HUES64 (cell line): ENCODE data around the gene PGAP3.

ENCODE experiments used
- H3K27ac ChIP-seq: 2 replicates; pipeline ENCODE4 v1.7.0; 2013; ENCODE audit warnings: low read depth, low read length, inconsistent platforms
- H3K27me3 ChIP-seq: 2 replicates; pipeline ENCODE4 v1.6.1; 2013; ENCODE audit warnings: mild to moderate bottlenecking, low read length; ENCODE audit not compliant: insufficient read depth
- H3K36me3 ChIP-seq: 2 replicates; pipeline ENCODE4 v1.6.1; 2013; ENCODE audit warnings: mild to moderate bottlenecking, low read length; ENCODE audit not compliant: insufficient read depth
- H3K4me1 ChIP-seq: 2 replicates; pipeline ENCODE4 v1.6.1; 2013; ENCODE audit warnings: mild to moderate bottlenecking, low read length, moderate library complexity; ENCODE audit not compliant: insufficient read depth
- H3K4me3 ChIP-seq: 2 replicates; pipeline ENCODE4 v1.5.1; 2013; ENCODE audit warnings: mild to moderate bottlenecking, low read length, moderate library complexity
- H3K9ac ChIP-seq: 2 replicates; pipeline ENCODE4 v1.6.1; 2013; ENCODE audit warnings: mild to moderate bottlenecking, low read depth, low read length
- H3K9me3 ChIP-seq: 2 replicates; pipeline ENCODE4 v1.6.1; 2013; ENCODE audit warnings: low read depth, low read length; ENCODE audit not compliant: insufficient read depth
- WGBS: fragments of 150-250, 120-280 bp; methylation state at CpG from one replicate; pipeline ENCODE4 v1.1.7; 2013; ENCODE audit warnings: missing lambda C conversion rate; 5-methylcytosine and 5-hydroxymethylcytosine counted together

PGAP3 gene

DNA sequence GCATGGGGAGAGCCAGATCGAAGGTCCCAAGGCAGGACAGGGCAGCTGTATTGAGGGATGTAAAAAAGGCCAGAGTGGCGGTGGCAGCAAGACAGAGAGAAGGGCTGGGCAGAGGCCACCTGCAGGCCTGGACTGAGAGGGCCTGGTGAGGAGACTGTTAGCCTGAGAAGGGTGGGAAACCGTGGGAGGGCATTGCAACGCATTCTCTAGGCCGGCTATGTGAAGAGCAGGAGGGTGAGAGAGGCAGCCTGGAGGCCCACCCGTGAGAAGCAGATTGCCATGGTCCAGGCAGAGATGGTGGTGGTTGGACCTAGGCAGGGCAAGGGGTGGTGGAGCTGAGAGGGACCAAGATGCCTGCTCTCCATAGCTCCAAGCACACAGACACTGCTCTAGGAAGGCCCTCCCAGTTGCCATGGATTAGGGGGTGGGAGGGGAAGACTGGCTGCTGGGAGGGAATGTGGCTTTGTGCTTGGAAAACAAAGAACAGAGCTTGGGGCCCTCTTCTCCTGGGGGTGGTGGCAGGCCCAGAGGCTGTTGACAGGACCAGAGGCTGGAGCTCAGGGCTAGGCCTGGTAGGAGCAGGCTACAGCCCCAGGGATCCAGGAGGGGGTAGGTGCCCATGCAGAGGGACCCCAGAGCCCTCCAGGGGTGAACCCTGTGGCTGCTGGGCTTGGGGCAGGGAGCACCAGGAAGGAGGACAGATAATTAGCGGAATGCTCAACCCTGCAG is 35.1 kb downstream of the PGAP3 start:
- no peak overlapping the region for H3K4me3 ChIP-seq
- peak overlapping the region; percentile 26 for H3K9ac ChIP-seq
- no peaks in the 10 kb centered on the region for H3K36me3 ChIP-seq
- no peaks in the 10 kb centered on the region for H3K27me3 ChIP-seq
- peaks cover 23% of the 10 kb centered on the region for H3K4me1 ChIP-seq
- 40% methylated on average over 7 of the region's 7 CpGs for WGBS
- peak overlapping the region; percentile 81 for H3K27ac ChIP-seq
- H3K9me3 ChIP-seq, result no peaks in the 10 kb centered on the region

DNA sequence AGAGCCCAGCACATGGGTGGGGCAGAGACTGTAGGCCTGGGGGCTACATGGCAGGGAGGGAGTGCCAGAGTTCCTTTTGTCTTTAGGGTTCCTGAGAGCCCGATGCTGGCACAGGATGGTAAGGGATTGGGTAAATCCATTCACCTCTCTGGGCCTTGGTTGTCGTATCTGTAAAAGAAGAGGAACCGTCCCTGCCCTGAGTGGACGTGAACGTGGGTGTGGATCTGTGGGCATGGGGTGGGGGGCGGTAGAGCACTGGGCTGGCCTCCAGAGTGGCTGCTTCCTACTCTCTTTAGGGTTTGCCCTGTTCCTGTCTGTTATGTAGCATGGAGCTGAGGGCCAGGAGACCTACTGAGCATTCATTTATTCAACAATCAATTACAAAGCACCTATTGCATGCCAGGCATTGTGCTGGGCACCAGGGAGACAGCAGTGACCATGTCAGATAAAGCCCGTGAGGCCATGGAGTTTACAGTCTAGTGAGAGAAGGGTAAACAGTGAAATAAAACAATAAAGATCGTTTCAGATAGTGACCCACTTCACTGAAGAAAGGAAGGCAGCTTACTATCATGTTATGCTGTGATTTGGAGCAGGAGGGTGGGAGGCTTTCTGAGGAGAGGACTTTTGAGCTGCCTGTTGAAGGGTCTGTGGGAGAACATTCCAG is 35.8 kb downstream of the PGAP3 start:
- H3K27ac ChIP-seq, result peak overlapping the region; percentile 81; the same call in 1 of the 2 replicates
- H3K9ac ChIP-seq, result peak overlapping the region; percentile 26
- 85% methylated on average over 8 of the region's 8 CpGs for WGBS
- no peak overlapping the region for H3K4me3 ChIP-seq
- H3K36me3 ChIP-seq, result no peaks in the 10 kb centered on the region
- H3K27me3 ChIP-seq, result no peaks in the 10 kb centered on the region
- peaks cover 23% of the 10 kb centered on the region for H3K4me1 ChIP-seq
- H3K9me3 ChIP-seq, result no peaks in the 10 kb centered on the region

DNA sequence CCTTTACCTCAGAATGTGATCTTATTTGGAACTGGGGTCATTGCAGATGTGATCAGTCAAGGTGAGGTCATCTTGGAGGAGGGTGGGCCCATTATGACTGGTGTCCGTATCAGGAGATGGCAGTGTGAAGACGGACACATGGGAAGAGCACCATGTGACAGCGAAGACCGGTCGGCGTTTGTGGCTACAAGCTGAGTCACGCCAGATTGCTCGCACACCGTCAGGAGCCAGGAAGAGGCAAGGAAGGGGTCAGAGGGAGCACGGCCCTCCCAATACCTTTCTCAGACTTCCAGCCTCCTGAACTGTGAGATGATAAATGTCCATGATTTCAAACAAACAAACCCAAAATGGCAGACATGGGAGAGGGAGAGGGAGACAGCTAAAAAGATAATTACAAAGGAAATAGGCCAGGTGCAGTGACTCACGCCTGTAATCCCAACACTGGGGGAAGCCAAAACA is 37.7 kb downstream of the PGAP3 start:
- WGBS, result 88% methylated on average over 11 of the region's 11 CpGs
- Histone ChIP-seq H3K36me3 (no peaks in the 10 kb centered on the region), H3K9me3 (no peaks in the 10 kb centered on the region), H3K4me3 (no peak overlapping the region), H3K4me1 (peaks cover 29% of the 10 kb centered on the region), H3K9ac (no peak overlapping the region), H3K27me3 (no peaks in the 10 kb centered on the region), H3K27ac (no peak overlapping the region)

DNA sequence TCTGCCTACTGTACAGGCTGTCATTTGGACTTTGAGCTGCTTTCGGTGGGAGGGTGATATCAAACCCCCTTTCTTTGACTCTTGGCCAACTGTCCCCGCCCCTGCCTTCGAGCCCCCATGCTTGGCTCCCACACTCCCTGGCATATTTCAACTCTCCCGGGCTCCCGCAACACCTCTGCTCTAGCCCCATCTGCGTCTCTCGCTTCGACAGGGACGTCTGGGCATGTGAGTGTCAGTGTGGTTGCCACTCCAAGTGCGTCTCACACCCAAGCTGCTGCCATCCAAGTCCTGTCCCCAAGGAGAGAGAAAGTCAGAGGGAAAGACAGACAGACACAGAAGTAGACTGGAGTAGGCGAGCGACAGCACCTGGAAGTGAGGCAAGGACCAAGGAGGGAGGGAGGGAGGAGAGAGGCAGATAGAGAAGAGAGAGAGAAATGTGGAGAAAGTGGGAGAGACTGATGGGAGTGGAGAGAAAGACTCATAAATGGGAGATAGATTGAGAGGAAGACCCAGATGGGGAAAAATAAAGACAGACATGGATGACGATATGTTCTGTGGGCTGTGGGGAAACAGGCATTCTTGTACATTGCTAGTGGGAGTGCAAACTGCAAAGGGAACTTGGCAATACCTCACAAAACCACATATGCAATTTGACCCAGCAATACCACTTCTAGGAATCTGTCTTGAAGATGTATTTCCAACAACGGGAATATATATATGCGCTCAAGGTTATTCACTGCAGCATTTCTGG is 39.1 kb downstream of the PGAP3 start:
- WGBS, result 93% methylated on average over 15 of the region's 15 CpGs

DNA sequence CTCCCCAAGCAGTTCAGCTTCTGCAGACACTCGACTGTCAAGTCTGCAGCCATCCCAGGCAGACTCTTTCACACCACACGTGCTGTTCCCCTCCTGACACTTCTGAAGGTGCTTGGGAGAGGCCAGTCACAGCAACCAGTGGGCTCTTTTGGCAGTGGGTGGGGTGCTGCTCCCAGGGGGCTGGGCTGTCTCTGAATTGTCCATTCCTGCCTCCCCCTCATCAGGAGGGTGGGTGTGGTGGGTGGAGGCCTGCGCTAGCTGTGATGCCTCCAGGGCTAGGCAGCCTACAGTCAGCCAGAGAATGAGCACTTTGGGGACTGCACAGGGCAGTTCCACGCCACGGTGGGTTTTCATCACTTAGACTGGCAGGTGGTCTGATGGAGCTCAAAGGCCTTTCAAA is 40.6 kb downstream of the PGAP3 start:
- H3K9ac ChIP-seq, result no peak overlapping the region
- no peaks in the 10 kb centered on the region for H3K36me3 ChIP-seq
- H3K27me3 ChIP-seq, result no peaks in the 10 kb centered on the region
- no peak overlapping the region for H3K4me3 ChIP-seq
- WGBS, result 76% methylated on average over 5 of the region's 5 CpGs
- no peak overlapping the region for H3K27ac ChIP-seq
- H3K9me3 ChIP-seq, result no peaks in the 10 kb centered on the region
- peaks cover 28% of the 10 kb centered on the region for H3K4me1 ChIP-seq

More for the DNA sequence above, 39.1 kb downstream of the PGAP3 start:
- Histone ChIP-seq H3K27ac (no peak overlapping the region), H3K4me3 (no peak overlapping the region), H3K9ac (no peak overlapping the region), H3K27me3 (no peaks in the 10 kb centered on the region), H3K36me3 (no peaks in the 10 kb centered on the region), H3K9me3 (no peaks in the 10 kb centered on the region), H3K4me1 (peaks cover 38% of the 10 kb centered on the region)

DNA sequence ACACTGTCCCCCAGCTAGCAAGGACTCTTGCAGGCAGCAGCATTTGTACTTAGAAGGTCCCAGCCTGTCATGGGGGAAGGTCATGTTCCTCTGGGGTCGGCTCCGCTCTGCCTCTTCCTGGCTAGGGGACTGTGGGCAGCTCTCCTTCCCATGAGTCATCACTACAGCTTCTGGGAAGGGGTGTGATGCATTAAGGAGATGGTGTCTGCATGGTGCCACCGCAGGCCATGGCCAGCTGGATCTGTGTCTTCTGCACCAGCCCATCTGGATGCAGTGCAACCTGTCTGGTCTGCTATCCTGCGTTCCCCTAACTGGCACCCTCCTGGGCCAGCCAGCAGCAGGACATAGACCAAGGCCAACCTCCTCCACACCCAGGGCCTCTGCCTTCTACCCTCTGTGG is 44.6 kb downstream of the PGAP3 start:
- Histone ChIP-seq H3K27ac (no peak overlapping the region), H3K4me1 (peaks cover 30% of the 10 kb centered on the region), H3K36me3 (no peaks in the 10 kb centered on the region), H3K9ac (no peak overlapping the region), H3K9me3 (no peaks in the 10 kb centered on the region), H3K4me3 (no peak overlapping the region), H3K27me3 (no peaks in the 10 kb centered on the region)
- WGBS, result 89% methylated on average over 4 of the region's 4 CpGs

DNA sequence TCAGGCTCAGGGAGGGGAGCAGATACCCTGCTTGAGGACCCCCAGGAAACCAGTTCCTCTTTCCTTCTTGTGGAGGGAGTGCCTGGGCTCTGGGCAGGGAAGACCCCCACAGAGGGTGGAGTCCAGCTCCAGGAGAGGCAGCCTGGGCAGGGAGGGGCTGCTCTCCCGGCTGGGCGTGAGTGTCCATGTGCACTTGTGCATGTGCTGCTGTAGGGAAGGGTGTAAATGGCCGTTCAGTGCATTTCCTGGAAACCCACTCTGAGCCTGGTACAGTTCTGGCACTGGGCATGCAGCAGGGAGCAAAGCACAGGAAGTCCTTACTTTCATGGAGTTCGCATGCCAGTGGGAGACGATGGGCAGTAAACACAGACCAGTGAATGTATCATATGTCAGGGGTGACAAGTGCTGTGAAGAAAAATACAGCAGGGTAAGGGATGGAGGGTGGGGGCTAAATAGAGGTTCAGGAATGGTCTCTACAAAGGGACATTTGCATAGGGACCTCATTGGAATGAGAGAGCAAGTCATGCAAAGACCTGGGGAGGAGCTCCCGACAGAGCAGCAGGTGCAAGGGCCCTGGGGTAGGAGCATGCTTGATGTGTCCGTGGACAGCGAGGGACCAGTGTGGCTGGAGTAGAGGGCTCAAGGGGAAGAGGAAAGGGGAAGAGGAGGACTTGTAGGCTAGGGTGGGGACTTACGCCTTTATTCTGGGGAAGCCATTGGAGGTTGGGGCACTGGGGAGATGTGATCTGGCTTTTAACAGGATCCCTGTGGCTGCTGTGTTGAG is 45.4 kb downstream of the PGAP3 start:
- WGBS, result 90% methylated on average over 9 of the region's 9 CpGs
- H3K27me3 ChIP-seq, result no peaks in the 10 kb centered on the region
- no peak overlapping the region for H3K4me3 ChIP-seq
- peaks cover 36% of the 10 kb centered on the region for H3K4me1 ChIP-seq
- H3K27ac ChIP-seq, result no peak overlapping the region
- no peak overlapping the region for H3K9ac ChIP-seq
- H3K36me3 ChIP-seq, result no peaks in the 10 kb centered on the region
- no peaks in the 10 kb centered on the region for H3K9me3 ChIP-seq

DNA sequence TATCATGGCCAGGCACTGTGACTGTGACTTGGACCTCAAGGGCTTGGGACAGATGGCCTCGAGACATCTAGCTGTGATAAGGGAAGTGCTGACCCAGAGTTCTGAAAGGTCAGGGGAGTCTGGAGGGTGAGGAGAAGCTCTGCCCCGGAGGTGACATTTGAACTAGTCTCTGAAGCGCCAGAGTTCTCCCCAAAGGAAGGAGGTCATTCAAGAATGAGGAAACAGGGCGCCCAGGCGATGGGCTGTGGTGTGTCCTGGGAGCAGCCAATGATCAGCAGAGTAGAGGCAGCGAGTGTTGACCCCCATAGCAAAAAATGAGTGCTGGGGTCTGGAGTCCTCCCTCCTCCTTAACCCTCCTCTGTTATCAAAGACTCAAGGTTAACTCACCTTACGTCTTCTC is 46.0 kb downstream of the PGAP3 start:
- H3K27ac ChIP-seq, result no peak overlapping the region
- H3K9me3 ChIP-seq, result no peaks in the 10 kb centered on the region
- no peaks in the 10 kb centered on the region for H3K36me3 ChIP-seq
- no peak overlapping the region for H3K4me3 ChIP-seq
- WGBS, result 86% methylated on average over 7 of the region's 7 CpGs
- H3K9ac ChIP-seq, result no peak overlapping the region
- H3K27me3 ChIP-seq, result no peaks in the 10 kb centered on the region
- peaks cover 36% of the 10 kb centered on the region for H3K4me1 ChIP-seq

DNA sequence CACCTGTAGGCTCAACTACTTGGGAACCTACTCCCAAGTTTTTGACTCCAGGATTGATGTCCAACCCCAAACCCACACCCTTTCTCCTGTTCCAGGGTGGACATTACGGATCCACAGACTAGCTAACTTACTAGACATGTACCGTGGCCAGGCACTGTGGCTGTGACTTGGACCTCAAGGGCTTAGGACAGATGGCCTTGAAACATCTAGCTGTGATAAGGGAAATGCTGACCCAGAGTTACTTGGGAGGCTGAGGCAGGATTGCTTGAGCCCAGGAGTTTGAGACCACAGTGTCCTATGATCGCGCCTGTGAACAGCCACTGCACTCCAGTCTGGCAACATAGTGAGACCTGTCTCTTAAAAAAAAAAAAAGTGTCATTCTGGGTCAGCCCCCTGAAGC is 46.8 kb downstream of the PGAP3 start:
- Histone ChIP-seq H3K9ac (no peak overlapping the region), H3K4me1 (peaks cover 43% of the 10 kb centered on the region), H3K27me3 (no peaks in the 10 kb centered on the region), H3K9me3 (no peaks in the 10 kb centered on the region), H3K4me3 (no peak overlapping the region), H3K36me3 (no peaks in the 10 kb centered on the region), H3K27ac (no peak overlapping the region)
- 94% methylated on average over 4 of the region's 4 CpGs for WGBS

DNA sequence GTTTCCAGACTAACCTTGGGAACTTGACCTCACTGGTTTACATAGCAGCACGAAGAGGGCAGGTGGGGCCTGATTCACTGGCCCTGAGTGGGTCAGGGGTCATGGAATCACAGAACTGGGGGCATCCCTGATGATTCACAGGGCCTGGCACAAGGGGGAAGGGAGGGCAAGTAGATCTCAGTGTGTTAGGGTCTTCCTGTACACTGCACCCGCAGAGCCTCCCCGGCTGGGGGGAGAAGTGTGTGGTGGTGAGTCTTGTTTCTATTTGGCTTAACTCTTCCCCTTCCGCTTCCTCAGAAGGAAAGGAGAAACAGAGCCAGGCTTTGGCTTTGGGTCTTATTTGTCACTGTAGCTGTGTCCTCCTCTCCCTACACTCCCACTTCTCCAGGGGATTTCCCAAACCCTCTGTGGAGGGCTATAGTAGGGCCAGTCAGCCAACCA is 47.2 kb downstream of the PGAP3 start:
- no peaks in the 10 kb centered on the region for H3K36me3 ChIP-seq
- no peak overlapping the region for H3K27ac ChIP-seq
- peaks cover 48% of the 10 kb centered on the region for H3K4me1 ChIP-seq
- H3K9ac ChIP-seq, result no peak overlapping the region
- no peaks in the 10 kb centered on the region for H3K27me3 ChIP-seq
- 84% methylated on average over 4 of the region's 4 CpGs for WGBS
- no peaks in the 10 kb centered on the region for H3K9me3 ChIP-seq
- H3K4me3 ChIP-seq, result no peak overlapping the region
